Activated CD8-positive, alpha-beta memory T cell treated with anti-CD3 and anti-CD28 coated beads, Interleukin-2, amount 10 ng/mL, durations not matched to agents 7 days and 5 days (primary cell): ENCODE data around the gene PTPRN2. TPM values are rescaled to one million over a fixed set of nuclear protein-coding genes. Genes with fewer than 3 reads are reported as not detected.
"Not testable (repeated sequence)": the region's sequence is repeated elsewhere in the genome, so short reads cannot be mapped to it uniquely, and the experiment has no call there.

Experiments used
- ATAC-seq: fragments of 150-1000 bp; cut with Tn5 transposase; one replicate; pipeline ENCODE4 v1.10.0; 2021; ENCODE audit warnings: moderate library complexity
- CTCF ChIA-PET: fragments of 350-600 bp; sonication (Branson Sonifier 250); formaldehyde crosslinking; loops from one replicate; lab custom pipeline; 2021; ENCODE audit warnings: antibody characterized with exemption; lab: Charles Lee
- DNase-seq: peaks from one replicate; pipeline ENCODE4 v3.0.0-alpha.2; 2020
- H3K27ac Mint-ChIP-seq: one replicate; pipeline ENCODE4 v1.8.0; 2021; ENCODE audit warnings: mild to moderate bottlenecking, mixed read lengths
- H3K27me3 Mint-ChIP-seq: one replicate; pipeline ENCODE4 v1.8.0; 2021; ENCODE audit warnings: mixed read lengths
- H3K36me3 Mint-ChIP-seq: one replicate; pipeline ENCODE4 v1.8.0; 2021; ENCODE audit warnings: mild to moderate bottlenecking, mixed read lengths
- H3K4me1 Mint-ChIP-seq: one replicate; pipeline ENCODE4 v1.8.0; 2021; ENCODE audit warnings: mixed read lengths
- H3K4me3 Mint-ChIP-seq: one replicate; pipeline ENCODE4 v1.8.0; 2021; ENCODE audit warnings: mild to moderate bottlenecking, moderate library complexity, mixed read lengths
- H3K9me3 Mint-ChIP-seq: one replicate; pipeline ENCODE4 v1.8.0; 2022; ENCODE audit warnings: low read depth, mixed read lengths
- total RNA-seq, 2 experiments: library from RNA; stranded (reverse); gene quantifications; one replicate each; pipeline ENCODE4 v1.2.3, GENCODE V29; 2021

PTPRN2 gene
- total RNA-seq, 2 experiments from 2014 or later: 3.2 to 5.7 TPM

DNA sequence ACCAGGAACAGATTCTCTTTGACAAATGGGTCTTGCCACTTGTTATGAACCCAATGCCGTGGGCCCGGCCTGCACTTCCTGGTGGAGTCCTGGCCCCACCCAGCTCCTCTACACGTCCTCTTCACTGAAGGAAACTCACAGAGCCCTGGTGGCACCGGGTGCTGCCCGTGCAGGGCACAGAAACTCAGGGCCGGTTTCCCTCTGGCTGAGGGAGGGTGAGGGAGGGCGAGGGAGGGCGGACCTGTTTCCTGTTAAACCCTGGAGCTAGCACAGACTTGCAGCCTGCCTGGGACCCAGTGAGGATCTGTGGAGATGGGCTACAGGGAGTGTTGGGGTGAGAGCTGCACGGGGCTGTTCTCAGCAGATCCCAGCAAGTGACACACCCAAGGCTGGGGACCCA lies 596.3 kb downstream of the PTPRN2 start:
- H3K4me3 Mint-ChIP-seq: no peak overlapping the region
- H3K36me3 Mint-ChIP-seq: no peaks in the 10 kb centered on the region
- no peak for DNase-seq
- no peaks in the 10 kb centered on the region for H3K27me3 Mint-ChIP-seq
- CTCF ChIA-PET: no interaction called here
- H3K9me3 Mint-ChIP-seq: peaks cover 3% of the 10 kb centered on the region
- ATAC-seq: no peak
- no peaks in the 10 kb centered on the region for H3K4me1 Mint-ChIP-seq
- H3K27ac Mint-ChIP-seq: no peak overlapping the region

DNA sequence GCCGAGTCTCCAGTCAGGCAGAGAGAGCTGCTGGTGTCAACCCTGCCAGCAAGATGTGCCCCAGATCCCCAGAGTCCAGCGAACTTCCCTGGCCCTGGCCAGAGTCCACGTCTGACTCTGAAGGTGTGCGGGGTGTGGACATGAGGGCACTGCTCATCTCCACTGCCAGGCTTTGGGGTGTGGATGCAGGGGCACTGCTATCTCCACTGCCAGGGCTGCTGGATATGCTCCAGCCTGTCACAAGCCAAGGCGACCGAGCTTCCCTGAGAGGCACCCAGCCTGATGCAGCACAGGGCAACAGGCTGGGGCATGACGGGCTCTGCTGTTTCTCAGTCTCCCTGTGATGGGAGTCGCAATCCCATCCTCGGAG lies 596.8 kb downstream of the PTPRN2 start:
- ATAC-seq (no peak), DNase-seq (no peak)
- CTCF ChIA-PET: no interaction called here
- Mint-ChIP-seq H3K9me3 (peaks cover 3% of the 10 kb centered on the region), H3K36me3 (no peaks in the 10 kb centered on the region), H3K4me3 (no peak overlapping the region), H3K27ac (no peak overlapping the region), H3K4me1 (no peaks in the 10 kb centered on the region), H3K27me3 (no peaks in the 10 kb centered on the region)

DNA sequence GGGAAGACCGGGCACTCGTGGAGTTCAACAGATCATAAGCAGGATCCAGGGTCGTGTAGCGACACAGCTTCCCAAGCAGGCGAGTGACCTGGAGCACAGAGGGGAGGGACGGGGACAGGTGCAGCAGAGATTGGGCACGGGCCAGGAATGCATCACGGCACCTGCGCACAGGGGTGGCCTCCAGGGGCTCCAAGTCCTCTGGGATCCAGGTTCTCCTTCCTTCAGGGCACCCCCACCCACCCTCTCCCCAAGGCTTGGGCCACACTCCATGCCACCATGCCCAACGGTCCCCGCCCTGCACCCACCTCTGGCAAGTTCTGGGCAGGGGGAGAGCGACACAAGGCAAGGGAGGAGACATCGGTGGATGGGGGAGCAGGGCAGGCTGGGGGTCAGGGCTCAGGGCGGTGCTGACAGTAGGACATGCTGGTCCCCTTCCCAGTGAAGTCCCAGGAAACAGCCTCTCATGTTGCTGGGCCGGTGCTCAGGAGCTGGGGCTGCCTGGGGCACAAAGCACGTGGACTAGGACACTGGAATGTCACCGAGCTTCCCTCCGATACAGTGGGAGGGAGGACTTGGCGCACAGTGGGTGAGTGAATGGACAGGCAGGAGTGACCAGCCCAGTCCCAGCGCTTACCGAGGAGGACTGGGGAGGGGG lies 597.3 kb downstream of the PTPRN2 start:
- H3K4me1 Mint-ChIP-seq: no peaks in the 10 kb centered on the region
- no peak for ATAC-seq
- H3K27me3 Mint-ChIP-seq: no peaks in the 10 kb centered on the region
- H3K4me3 Mint-ChIP-seq: no peak overlapping the region
- no peaks in the 10 kb centered on the region for H3K36me3 Mint-ChIP-seq
- no peak for DNase-seq
- H3K9me3 Mint-ChIP-seq: no peaks in the 10 kb centered on the region
- CTCF ChIA-PET: no interaction called here
- H3K27ac Mint-ChIP-seq: no peak overlapping the region

DNA sequence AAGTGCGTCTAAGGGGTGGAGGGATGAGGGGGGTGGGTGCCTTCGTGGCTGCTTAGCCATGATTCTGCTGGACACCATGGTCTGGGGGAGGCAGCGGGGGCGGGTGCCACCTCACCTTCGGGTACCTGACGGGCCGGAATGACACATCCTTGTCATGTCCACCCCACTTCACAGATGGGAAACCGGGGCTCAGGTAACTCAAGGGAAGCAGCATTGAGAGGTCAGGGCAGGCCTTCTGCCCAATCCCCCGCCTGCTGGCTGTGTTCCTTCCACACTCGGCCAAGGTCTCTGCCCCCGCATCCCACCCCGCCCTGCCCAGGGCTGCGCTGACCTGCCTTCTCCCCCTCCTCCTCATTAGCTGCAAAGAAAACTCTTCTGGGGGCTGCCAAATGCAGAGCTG lies 598.0 kb downstream of the PTPRN2 start:
- Mint-ChIP-seq H3K36me3 (no peaks in the 10 kb centered on the region), H3K9me3 (no peaks in the 10 kb centered on the region), H3K27me3 (no peaks in the 10 kb centered on the region), H3K4me3 (no peak overlapping the region), H3K4me1 (no peaks in the 10 kb centered on the region), H3K27ac (no peak overlapping the region)
- CTCF ChIA-PET: no interaction called here
- ATAC-seq (no peak), DNase-seq (no peak)

DNA sequence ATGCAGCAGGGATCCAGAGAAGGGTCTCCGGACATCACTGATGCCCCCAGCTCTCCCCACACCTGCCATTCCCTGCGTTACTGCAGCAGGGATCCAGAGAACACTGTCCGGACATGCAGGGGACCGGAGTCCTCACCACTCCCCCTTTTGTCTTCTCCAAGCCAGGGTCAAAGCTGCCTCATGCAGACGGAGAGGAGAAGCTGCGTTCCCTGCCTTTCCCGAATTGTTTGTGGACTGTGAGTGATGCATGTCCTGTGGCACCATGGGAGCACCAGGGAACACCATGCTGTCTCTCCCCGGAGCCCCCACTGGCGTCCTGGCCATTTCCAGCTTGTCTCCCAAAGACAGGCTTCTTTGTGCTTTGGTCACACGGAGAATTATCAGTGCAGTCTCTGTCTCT lies 599.7 kb downstream of the PTPRN2 start:
- H3K9me3 Mint-ChIP-seq: no peaks in the 10 kb centered on the region
- DNase-seq (no peak), ATAC-seq (no peak)
- no peaks in the 10 kb centered on the region for H3K27me3 Mint-ChIP-seq
- no peaks in the 10 kb centered on the region for H3K36me3 Mint-ChIP-seq
- H3K4me1 Mint-ChIP-seq: no peaks in the 10 kb centered on the region
- no peak overlapping the region for H3K27ac Mint-ChIP-seq
- no peak overlapping the region for H3K4me3 Mint-ChIP-seq
- CTCF ChIA-PET: no interaction called here

DNA sequence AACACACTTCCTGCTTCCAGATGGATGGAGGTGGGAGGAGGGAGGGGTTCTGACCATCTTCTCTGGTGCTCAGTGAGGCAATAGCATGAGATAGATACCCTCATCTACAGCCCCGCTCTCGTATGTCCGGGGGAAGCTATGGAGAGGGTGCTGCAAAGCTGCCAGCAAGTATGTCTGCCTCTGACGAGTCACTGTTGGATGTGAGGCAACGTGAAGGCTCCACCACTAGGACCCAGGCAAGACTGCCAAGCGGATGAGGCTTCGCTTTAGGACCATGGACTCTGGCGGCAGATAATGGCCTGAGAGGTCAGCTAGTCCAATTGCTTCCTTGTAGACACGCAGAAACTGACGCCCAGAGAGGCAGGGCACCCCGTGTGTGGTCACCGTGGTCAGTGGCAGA lies 601.6 kb downstream of the PTPRN2 start:
- H3K36me3 Mint-ChIP-seq: no peaks in the 10 kb centered on the region
- ATAC-seq (no peak), DNase-seq (no peak)
- no peaks in the 10 kb centered on the region for H3K27me3 Mint-ChIP-seq
- H3K4me3 Mint-ChIP-seq: no peak overlapping the region
- no peaks in the 10 kb centered on the region for H3K9me3 Mint-ChIP-seq
- no peaks in the 10 kb centered on the region for H3K4me1 Mint-ChIP-seq
- no peak overlapping the region for H3K27ac Mint-ChIP-seq
- CTCF ChIA-PET: no interaction called here

DNA sequence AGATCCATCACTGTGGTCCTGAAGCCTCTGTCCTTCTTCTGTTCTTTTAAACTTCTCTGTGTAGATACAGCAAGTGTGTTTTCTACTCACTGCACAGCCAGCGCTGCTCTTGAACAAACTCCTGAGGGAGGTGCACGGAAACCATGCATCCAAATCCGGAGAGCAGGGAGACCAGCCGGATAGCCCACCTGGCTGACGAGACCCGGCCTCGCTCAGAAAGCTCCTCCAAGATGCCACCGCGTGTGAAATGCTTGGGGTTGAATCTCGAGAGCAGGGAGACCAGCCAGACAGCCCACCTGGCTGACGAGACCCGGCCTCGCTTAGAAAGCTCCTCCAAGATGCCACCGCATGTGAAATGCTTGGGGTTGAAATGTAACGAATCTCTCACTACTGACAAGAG lies 602.0 kb downstream of the PTPRN2 start:
- Mint-ChIP-seq H3K4me3 (no peak overlapping the region), H3K9me3 (no peaks in the 10 kb centered on the region), H3K27me3 (no peaks in the 10 kb centered on the region), H3K4me1 (no peaks in the 10 kb centered on the region), H3K27ac (no peak overlapping the region), H3K36me3 (no peaks in the 10 kb centered on the region)
- DNase-seq: no peak
- CTCF ChIA-PET: no interaction called here
- ATAC-seq: no peak

DNA sequence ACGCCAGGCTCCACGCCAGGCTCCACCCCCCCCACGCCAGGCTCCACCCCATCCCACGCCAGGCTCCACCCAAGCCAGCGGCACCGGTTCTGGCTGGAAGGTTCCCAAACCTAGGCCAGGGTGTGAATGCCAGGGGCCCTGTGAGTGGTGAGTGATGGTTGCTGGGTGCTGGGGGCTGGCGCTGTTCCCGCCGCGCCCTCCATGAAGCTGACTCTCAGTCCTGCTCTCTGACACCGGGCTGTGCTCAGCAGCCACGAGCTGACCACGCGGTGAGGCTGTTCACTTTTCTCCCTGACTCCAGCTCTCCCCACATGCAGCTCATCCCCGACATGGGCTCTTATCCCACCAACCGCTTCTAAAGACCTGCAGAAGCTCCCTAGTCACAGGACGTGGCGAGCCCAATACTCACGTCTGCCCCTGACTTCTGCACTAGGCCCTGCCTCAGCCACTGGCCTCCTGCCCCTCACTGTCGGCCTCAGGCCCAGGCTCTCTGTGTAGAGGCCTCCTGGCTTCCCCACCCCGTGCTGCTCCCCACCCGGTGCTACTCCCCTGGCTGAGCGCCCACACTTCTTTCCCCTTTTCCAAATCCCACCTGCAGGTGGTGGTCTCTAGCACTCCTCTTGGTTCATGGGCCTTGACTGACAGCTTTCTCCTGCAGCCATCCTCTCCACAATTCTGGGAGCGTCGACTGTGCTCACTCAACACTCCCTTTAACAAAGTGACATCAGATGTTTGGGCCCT lies 603.0 kb downstream of the PTPRN2 start:
- ATAC-seq (no peak), DNase-seq (no peak)
- CTCF ChIA-PET: no interaction called here
- Mint-ChIP-seq H3K9me3 (no peaks in the 10 kb centered on the region), H3K27ac (no peak overlapping the region), H3K27me3 (no peaks in the 10 kb centered on the region), H3K4me1 (no peaks in the 10 kb centered on the region), H3K4me3 (no peak overlapping the region), H3K36me3 (no peaks in the 10 kb centered on the region)

DNA sequence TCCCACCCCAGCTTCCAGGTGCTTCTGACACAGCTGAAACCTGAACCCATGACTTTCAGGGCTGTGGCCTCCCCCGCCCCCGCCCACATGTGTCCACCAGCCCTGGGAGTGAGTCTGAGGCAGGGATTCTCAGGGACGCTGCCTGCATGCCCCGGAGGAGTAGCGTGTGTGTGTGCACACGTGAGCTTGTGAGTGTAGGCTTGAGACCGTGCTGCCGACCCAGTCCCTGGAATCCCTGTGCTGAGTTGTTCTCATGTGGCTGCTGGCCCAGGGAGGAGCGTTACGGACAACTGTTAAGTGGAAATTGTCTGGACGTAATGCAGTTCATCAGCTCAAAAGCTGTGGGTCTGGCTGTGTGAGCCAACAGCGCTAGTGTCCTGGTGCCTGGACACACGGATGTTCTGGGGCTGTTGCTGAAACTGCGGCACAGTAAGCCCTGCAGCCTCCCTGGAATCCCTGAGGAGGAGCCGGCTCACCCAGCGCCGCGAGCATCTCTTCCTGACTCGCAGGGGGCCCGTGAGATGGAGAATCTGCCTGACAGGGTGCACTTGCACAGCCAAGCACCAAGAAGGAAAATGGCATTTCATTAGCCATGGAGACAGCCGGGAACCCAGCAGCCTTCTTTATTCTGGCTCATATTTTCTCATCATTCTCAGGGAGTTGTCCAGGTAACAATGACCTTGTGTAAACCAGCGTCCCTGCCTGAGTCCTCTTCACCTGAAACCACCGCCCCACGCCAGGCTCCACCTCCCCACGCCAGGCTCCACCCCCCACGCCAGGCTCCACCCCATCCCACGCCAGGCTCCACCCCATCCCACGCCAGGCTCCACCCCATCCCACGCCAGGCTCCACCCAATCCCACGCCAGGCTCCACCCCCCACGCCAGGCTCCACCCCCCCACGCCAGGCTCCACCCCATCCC lies 603.9 kb downstream of the PTPRN2 start:
- Mint-ChIP-seq H3K36me3 (no peaks in the 10 kb centered on the region), H3K9me3 (no peaks in the 10 kb centered on the region), H3K27me3 (no peaks in the 10 kb centered on the region), H3K4me1 (no peaks in the 10 kb centered on the region), H3K4me3 (no peak overlapping the region), H3K27ac (no peak overlapping the region)
- ATAC-seq: no peak
- DNase-seq: no peak
- CTCF ChIA-PET: no interaction called here

DNA sequence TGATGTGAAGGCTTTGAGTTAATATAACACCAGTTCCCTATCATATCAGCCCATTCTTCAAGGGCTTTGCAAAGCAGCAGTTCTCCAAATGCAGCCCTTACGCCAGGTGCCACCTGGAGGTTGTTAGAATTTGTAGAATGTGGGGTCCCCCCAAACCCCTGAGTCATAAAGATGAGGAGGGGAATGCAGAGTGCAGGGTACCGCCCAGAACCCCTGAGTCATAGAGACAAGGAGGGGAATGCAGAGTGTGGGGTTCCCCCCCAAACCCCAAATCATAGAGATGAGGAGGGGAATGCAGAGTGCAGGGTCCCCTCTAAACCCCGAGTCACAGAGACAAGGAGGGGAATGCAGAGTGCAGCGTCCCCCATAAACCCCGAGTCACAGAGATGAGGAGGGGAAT lies 605.8 kb downstream of the PTPRN2 start:
- DNase-seq: no peak
- no peaks in the 10 kb centered on the region for H3K27me3 Mint-ChIP-seq

DNA sequence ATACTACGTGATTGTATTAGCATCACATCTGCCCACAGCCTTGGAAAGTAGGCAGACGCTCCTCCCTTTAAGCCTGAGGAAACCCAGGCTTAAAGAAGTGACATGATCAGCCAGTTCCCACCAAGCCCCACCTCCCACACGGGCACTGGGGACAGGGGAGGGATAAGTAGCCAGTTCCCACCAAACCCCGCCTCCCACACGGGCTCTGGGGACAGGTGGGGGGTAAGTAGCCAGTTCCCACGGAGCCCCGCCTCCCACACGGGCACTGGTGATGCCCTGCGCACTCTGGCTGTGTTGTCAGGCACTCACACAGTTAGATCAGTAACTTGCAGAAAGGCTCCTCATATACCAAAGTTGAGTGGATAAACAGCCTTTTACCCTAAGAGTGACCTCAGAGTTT lies 606.8 kb downstream of the PTPRN2 start:
- no peaks in the 10 kb centered on the region for H3K27me3 Mint-ChIP-seq
- H3K9me3 Mint-ChIP-seq: no peaks in the 10 kb centered on the region
- no peaks in the 10 kb centered on the region for H3K36me3 Mint-ChIP-seq
- DNase-seq (no peak), ATAC-seq (no peak)
- no peak overlapping the region for H3K27ac Mint-ChIP-seq
- H3K4me1 Mint-ChIP-seq: no peaks in the 10 kb centered on the region
- CTCF ChIA-PET: no interaction called here
- H3K4me3 Mint-ChIP-seq: no peak overlapping the region

More for the DNA sequence above, 605.8 kb downstream of the PTPRN2 start:
- Mint-ChIP-seq H3K4me3 (no peak overlapping the region), H3K36me3 (no peaks in the 10 kb centered on the region), H3K4me1 (no peaks in the 10 kb centered on the region), H3K27ac (no peak overlapping the region), H3K9me3 (no peaks in the 10 kb centered on the region)
- ATAC-seq: no peak
- CTCF ChIA-PET: no interaction called here

DNA sequence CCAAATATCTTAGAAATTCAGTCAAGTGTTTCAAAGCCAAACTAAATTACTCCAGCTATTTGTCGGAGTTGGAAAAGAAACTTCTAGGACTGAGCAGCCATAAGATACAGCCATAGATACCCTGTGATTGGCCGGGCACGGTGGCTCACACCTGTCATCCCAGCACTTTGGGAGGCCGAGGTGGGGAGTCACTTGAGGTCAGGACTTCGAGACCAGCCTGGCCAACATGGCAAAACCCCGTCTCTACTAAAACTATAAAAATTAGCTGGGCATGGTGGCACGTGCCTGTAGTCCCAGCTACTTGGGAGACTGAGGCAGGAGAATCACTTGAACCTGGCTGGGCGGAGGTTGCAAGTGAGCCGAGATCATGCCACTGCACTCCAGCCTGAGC lies 607.3 kb downstream of the PTPRN2 start:
- ATAC-seq, H3K4me1 Mint-ChIP-seq, CTCF ChIA-PET, H3K4me3 Mint-ChIP-seq, H3K27me3 Mint-ChIP-seq, H3K9me3 Mint-ChIP-seq, H3K36me3 Mint-ChIP-seq, H3K27ac Mint-ChIP-seq, DNase-seq: not testable (repeated sequence)

DNA sequence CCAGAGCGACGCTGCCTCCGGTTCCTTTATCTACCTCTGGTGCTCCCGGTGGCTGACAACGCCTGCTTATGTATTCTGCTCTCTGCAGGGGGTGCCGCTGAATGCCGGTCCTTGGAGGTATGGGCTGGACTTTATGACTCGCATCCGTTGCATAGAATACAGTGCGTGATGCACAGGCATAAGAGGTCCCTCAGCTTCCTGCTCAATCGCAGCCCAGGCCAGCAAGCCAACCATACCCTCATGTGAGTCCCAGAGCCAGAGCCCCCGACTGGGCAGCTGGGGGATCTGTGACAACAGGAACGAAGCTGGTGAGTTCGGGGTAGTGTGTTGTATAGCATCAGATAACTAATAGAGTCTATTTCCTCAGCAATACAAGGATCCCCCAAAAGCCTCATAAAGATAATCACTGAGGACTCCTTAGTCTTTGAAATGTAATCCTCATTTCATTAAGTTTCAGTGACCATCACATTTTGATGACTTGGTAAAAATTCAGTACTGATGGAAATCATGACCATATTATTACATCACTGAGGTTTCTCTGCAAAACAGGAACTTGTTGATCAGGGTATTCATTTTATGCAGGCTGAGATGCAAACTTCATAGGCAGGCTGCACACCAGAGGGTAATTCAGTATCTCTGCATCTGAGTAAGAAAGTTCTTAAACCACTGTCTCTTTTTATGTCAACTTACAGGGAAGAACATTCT lies 607.8 kb downstream of the PTPRN2 start:
- Mint-ChIP-seq H3K9me3 (peaks cover 5% of the 10 kb centered on the region), H3K27me3 (no peaks in the 10 kb centered on the region)
- CTCF ChIA-PET: no interaction called here

More for the DNA sequence above, 607.8 kb downstream of the PTPRN2 start:
- Mint-ChIP-seq H3K27ac (no peak overlapping the region), H3K4me1 (no peaks in the 10 kb centered on the region), H3K4me3 (no peak overlapping the region), H3K36me3 (no peaks in the 10 kb centered on the region)
- no peak for ATAC-seq
- no peak for DNase-seq
